Measurements from ENCODE around the gene RGP1.

The RGP1 gene

DNA sequence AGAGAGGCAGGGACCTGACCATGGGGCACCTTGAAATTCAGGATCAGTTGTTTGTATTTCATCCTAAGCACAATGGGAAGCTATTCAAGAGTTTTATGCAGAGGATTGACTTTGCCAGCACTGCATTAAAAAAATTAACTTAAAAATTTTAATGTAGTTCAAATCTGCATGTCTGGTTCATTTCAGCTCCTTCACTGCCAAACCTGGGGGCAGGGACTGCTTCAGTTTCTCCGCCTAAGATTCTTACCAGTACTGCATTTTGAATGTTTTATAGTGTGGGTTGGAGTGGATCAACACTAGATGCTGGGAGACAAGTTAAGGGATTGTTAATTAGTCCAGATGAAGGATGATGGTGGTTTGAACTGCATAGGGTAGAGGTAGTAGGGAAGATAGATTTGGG is 20.7 kb downstream of the RGP1 start:
- no peak for ATAC-seq

DNA sequence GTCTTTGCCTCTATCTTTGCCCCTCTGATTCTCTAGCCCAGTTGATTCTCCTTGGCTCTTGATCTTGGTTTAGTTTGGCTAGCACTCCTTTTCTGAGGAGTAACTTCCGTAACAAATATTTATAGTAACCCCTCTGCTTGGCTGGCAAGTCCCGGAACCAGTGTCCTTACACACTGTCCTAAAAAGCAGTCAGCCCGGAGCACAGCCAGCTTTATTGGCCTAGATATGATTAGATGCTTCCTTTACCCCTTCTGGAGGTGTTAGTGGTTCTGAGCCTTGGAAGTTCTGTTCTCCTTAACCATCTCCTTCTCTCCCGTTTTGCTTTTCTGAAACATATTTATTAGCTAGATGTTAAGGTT is 22.0 kb downstream of the RGP1 start:
- ATAC-seq, result peak; percentile 48
- TF ChIP-seq PPARA (CRISPR knock-in tag; IDR thresholded peaks at IDR 0.05; ENCODE audit: borderline replicate concordance), result no peak
- TF ChIP-seq ZNF70 (CRISPR knock-in tag; IDR thresholded peaks at IDR 0.05), result no peak
- TF ChIP-seq, protein P1, sequence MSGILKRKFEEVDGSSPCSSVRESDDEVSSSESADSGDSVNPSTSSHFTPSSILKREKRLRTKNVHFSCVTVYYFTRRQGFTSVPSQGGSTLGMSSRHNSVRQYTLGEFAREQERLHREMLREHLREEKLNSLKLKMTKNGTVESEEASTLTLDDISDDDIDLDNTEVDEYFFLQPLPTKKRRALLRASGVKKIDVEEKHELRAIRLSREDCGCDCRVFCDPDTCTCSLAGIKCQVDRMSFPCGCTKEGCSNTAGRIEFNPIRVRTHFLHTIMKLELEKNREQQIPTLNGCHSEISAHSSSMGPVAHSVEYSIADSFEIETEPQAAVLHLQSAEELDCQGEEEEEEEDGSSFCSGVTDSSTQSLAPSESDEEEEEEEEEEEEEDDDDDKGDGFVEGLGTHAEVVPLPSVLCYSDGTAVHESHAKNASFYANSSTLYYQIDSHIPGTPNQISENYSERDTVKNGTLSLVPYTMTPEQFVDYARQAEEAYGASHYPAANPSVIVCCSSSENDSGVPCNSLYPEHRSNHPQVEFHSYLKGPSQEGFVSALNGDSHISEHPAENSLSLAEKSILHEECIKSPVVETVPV (CRISPR knock-in tag; IDR thresholded peaks at IDR 0.05), result no peak
- TF ChIP-seq GLIS3 (CRISPR knock-in tag; IDR thresholded peaks at IDR 0.05), result no peak
- no peak for TF ChIP-seq OSR1 (CRISPR knock-in tag; IDR thresholded peaks at IDR 0.05)
- TF ChIP-seq ZNF8 (CRISPR knock-in tag; IDR thresholded peaks at IDR 0.05), result no peak
- no peak for TF ChIP-seq ARNTL (CRISPR knock-in tag; IDR thresholded peaks at IDR 0.05; ENCODE audit: borderline replicate concordance, low read depth)
- no peak for TF ChIP-seq CSDC2 (CRISPR knock-in tag; IDR thresholded peaks at IDR 0.05)
- TF ChIP-seq ZC3H10 (CRISPR knock-in tag; IDR thresholded peaks at IDR 0.05), result no peak
- TF ChIP-seq ESRRG (CRISPR knock-in tag; IDR thresholded peaks at IDR 0.05), result no peak
- TF ChIP-seq ISL1 (CRISPR knock-in tag; IDR thresholded peaks at IDR 0.05), result no peak
- TF ChIP-seq SNAI2 (CRISPR knock-in tag; IDR thresholded peaks at IDR 0.05), result no peak
- no peak for TF ChIP-seq BACH2 (CRISPR knock-in tag; IDR thresholded peaks at IDR 0.05; ENCODE audit: borderline replicate concordance)
- TF ChIP-seq, protein P2, sequence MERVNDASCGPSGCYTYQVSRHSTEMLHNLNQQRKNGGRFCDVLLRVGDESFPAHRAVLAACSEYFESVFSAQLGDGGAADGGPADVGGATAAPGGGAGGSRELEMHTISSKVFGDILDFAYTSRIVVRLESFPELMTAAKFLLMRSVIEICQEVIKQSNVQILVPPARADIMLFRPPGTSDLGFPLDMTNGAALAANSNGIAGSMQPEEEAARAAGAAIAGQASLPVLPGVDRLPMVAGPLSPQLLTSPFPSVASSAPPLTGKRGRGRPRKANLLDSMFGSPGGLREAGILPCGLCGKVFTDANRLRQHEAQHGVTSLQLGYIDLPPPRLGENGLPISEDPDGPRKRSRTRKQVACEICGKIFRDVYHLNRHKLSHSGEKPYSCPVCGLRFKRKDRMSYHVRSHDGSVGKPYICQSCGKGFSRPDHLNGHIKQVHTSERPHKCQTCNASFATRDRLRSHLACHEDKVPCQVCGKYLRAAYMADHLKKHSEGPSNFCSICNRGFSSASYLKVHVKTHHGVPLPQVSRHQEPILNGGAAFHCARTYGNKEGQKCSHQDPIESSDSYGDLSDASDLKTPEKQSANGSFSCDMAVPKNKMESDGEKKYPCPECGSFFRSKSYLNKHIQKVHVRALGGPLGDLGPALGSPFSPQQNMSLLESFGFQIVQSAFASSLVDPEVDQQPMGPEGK (CRISPR knock-in tag; IDR thresholded peaks at IDR 0.05; ENCODE audit: borderline replicate concordance), result no peak
- TF ChIP-seq TCF4 (CRISPR knock-in tag; IDR thresholded peaks at IDR 0.05; ENCODE audit: borderline replicate concordance), result no peak
- TF ChIP-seq ZNF565 (CRISPR knock-in tag; conservative IDR thresholded peaks at IDR 0.05; ENCODE audit: low read depth), result no peak
- TF ChIP-seq, protein P3, sequence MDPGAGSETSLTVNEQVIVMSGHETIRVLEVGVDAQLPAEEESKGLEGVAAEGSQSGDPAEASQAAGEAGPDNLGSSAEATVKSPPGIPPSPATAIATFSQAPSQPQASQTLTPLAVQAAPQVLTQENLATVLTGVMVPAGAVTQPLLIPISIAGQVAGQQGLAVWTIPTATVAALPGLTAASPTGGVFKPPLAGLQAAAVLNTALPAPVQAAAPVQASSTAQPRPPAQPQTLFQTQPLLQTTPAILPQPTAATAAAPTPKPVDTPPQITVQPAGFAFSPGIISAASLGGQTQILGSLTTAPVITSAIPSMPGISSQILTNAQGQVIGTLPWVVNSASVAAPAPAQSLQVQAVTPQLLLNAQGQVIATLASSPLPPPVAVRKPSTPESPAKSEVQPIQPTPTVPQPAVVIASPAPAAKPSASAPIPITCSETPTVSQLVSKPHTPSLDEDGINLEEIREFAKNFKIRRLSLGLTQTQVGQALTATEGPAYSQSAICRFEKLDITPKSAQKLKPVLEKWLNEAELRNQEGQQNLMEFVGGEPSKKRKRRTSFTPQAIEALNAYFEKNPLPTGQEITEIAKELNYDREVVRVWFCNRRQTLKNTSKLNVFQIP (CRISPR knock-in tag; IDR thresholded peaks at IDR 0.05; ENCODE audit: borderline replicate concordance, low read depth), result no peak
- TF ChIP-seq, protein P4, sequence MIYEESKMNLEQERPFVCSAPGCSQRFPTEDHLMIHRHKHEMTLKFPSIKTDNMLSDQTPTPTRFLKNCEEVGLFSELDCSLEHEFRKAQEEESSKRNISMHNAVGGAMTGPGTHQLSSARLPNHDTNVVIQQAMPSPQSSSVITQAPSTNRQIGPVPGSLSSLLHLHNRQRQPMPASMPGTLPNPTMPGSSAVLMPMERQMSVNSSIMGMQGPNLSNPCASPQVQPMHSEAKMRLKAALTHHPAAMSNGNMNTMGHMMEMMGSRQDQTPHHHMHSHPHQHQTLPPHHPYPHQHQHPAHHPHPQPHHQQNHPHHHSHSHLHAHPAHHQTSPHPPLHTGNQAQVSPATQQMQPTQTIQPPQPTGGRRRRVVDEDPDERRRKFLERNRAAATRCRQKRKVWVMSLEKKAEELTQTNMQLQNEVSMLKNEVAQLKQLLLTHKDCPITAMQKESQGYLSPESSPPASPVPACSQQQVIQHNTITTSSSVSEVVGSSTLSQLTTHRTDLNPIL (CRISPR knock-in tag; IDR thresholded peaks at IDR 0.05; ENCODE audit: low read depth), result no peak

More for the DNA sequence above, 20.7 kb downstream of the RGP1 start:
- TF ChIP-seq, protein P1 (CRISPR knock-in tag; IDR thresholded peaks at IDR 0.05), result no peak
- TF ChIP-seq, protein P4 (CRISPR knock-in tag; IDR thresholded peaks at IDR 0.05; ENCODE audit: low read depth), result no peak
- TF ChIP-seq ESRRG (CRISPR knock-in tag; IDR thresholded peaks at IDR 0.05) (no peak), TCF4 (CRISPR knock-in tag; IDR thresholded peaks at IDR 0.05; ENCODE audit: borderline replicate concordance) (no peak), ZC3H10 (CRISPR knock-in tag; IDR thresholded peaks at IDR 0.05) (no peak), BACH2 (CRISPR knock-in tag; IDR thresholded peaks at IDR 0.05; ENCODE audit: borderline replicate concordance) (no peak), ARNTL (CRISPR knock-in tag; IDR thresholded peaks at IDR 0.05; ENCODE audit: borderline replicate concordance, low read depth) (no peak), TOX (CRISPR knock-in tag; IDR thresholded peaks at IDR 0.05; ENCODE audit: borderline replicate concordance) (no peak), RARB (CRISPR knock-in tag; IDR thresholded peaks at IDR 0.05) (no peak), SNAI2 (CRISPR knock-in tag; IDR thresholded peaks at IDR 0.05) (no peak), CSDC2 (CRISPR knock-in tag; IDR thresholded peaks at IDR 0.05) (no peak), ISL1 (CRISPR knock-in tag; IDR thresholded peaks at IDR 0.05) (no peak), OSR1 (CRISPR knock-in tag; IDR thresholded peaks at IDR 0.05) (no peak), ZNF565 (CRISPR knock-in tag; conservative IDR thresholded peaks at IDR 0.05; ENCODE audit: low read depth) (no peak), PPARA (CRISPR knock-in tag; IDR thresholded peaks at IDR 0.05; ENCODE audit: borderline replicate concordance) (no peak)
- TF ChIP-seq, protein P2 (CRISPR knock-in tag; IDR thresholded peaks at IDR 0.05; ENCODE audit: borderline replicate concordance), result no peak
- TF ChIP-seq, protein P3 (CRISPR knock-in tag; IDR thresholded peaks at IDR 0.05; ENCODE audit: borderline replicate concordance, low read depth), result no peak
